Measurements from ENCODE around the gene ERAP2.

DNA sequence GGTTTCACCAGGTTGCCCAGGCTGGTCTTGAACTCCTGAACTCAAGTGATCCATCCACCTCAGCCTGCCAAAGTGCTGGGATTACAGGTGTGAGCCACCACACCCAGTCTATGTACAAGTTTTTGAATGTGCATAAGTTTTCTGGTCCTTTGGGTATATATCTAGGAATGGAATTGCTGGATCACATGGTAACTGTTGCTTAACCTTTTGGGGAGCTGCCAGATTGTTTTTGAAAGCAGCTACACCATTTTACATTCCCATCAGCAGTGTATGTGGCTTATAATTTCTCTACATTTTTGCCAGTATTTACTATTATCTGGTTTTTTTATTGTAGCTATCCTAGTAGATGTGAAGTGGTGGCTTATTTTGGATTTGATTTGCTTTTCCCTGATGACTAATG lies 50.7 kb downstream of the ERAP2 start:
- TF ChIP-seq POLR2A (IDR thresholded peaks at IDR 0.05): no peak
- TF ChIP-seq, protein P1, sequence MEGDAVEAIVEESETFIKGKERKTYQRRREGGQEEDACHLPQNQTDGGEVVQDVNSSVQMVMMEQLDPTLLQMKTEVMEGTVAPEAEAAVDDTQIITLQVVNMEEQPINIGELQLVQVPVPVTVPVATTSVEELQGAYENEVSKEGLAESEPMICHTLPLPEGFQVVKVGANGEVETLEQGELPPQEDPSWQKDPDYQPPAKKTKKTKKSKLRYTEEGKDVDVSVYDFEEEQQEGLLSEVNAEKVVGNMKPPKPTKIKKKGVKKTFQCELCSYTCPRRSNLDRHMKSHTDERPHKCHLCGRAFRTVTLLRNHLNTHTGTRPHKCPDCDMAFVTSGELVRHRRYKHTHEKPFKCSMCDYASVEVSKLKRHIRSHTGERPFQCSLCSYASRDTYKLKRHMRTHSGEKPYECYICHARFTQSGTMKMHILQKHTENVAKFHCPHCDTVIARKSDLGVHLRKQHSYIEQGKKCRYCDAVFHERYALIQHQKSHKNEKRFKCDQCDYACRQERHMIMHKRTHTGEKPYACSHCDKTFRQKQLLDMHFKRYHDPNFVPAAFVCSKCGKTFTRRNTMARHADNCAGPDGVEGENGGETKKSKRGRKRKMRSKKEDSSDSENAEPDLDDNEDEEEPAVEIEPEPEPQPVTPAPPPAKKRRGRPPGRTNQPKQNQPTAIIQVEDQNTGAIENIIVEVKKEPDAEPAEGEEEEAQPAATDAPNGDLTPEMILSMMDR (IDR thresholded peaks at IDR 0.05): no peak
- no peak for TF ChIP-seq EP300 (IDR thresholded peaks at IDR 0.05)
- TF ChIP-seq POLR2AphosphoS5 (IDR thresholded peaks at IDR 0.05): no peak
